ENCODE measurements around the gene TMSB15B.

DNA sequence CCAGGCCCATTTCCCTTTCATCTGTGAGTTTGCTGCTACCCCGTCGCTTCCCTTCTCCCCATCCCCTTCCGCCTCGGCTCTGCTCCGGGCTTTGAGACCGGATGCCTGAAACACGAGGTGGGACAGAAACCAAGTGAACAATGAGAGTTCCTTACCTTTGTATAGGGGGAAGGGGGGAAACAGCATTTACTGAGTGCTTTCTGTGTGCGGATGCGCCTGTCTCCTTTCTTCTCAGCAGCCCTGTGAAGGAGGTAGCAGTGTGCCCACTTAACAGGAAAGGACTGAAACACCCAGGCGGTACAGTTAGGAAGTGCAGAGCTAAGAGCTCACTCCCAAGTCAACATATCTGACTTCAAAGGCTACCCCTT, 43.2 kb upstream of the TMSB15B start:
- TF ChIP-seq CTCF (IDR thresholded peaks at IDR 0.05) (peak in 2 of 12 donors; percentile 10 to 21), POLR2A (IDR thresholded peaks at IDR 0.05) (no peak)
